HAP-1 (cell line): ENCODE measurements around the gene DNAJB6.

ENCODE experiments used
- DNase-seq, 2 experiments: peaks; one replicate each; pipeline ENCODE4 v3.0.0-alpha.2; 2016 to 2020; ENCODE audit warnings: low spot score in 2 of 2
- H3K27me3 ChIP-seq: fragments of 250-450 bp; sonication (Bioruptor Pico); 2 replicates; pipeline ENCODE4 v1.5.1; 2020; ENCODE audit warnings: low read depth, mild to moderate bottlenecking, moderate library complexity
- H3K36me3 ChIP-seq: fragments of 250-450 bp; sonication (Bioruptor Pico); replicated peaks from 2 replicates; pipeline ENCODE4 v1.5.1; 2020; ENCODE audit warnings: mild to moderate bottlenecking
- H3K4me1 ChIP-seq: fragments of 250-450 bp; sonication (Bioruptor Pico); 2 replicates; pipeline ENCODE4 v1.5.1; 2020; ENCODE audit warnings: mild to moderate bottlenecking
- H3K4me3 ChIP-seq: fragments of 250-450 bp; sonication (Bioruptor Pico); 2 replicates; pipeline ENCODE4 v1.5.1; 2020; ENCODE audit warnings: mild to moderate bottlenecking, moderate library complexity
- H3K9me3 ChIP-seq: fragments of 250-450 bp; sonication (Bioruptor Pico); 2 replicates; pipeline ENCODE4 v1.5.1; 2020; ENCODE audit warnings: mild to moderate bottlenecking, moderate library complexity
- in situ Hi-C: fragments of 300-500 bp; cut with MboI; formaldehyde crosslinking; loops from 3 replicates; pipeline ENCODE4 v1.14.3; 2020; ENCODE audit warnings: low sequenced_read_pairs, inconsistent platforms, mixed read lengths

DNAJB6 gene

DNA sequence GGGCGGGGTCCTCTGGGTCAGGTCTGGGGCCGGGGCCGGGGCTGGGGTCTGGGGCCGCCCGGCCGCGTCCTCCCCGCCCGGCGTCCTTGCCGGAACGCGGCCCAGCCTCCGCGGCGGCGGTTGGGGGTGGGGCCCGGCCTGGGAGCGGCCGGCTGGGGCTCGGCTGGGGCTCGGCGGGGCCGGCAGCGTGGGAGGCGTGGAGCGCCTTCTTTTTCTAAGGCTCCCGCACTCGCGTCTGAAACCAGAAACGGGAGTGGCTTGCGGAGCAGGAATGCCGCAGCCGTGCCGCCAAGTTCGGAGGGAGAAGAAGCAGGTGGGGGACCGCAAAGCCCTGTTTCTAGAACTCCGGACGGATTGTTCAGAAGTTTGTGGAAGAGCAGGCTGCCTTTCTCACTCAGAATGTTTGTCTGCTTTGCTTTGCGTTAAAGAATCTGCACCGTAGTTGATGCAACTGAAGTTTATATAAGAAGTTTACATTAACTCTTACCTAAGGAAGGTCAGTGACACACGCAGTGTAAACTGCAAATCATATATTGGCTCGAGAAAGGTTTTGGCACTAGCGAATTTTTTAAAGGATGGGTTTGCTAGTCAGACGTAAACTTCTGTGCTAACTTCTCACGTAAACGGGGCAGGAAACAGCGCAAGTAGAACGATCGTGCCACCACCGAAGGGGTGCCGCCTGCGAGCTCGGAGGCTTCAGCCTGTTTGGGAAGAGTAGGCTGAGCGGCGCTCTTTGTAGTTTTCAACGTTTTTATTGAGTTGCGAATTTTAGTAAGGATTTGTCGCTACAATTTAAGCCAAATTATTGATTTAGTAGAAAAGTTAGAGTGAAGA lies 729 bp downstream of the DNAJB6 start:
- Histone ChIP-seq H3K4me3 (peak overlapping the region; percentile 81), H3K9me3 (no peaks in the 10 kb centered on the region), H3K27me3 (no peaks in the 10 kb centered on the region), H3K36me3 (no peaks in the 10 kb centered on the region; the same call in 1 of the 2 replicates), H3K4me1 (peaks cover 13% of the 10 kb centered on the region)
- in situ Hi-C loops: no loop called here
- DNase-seq: peak; percentile 7 to 69

DNA sequence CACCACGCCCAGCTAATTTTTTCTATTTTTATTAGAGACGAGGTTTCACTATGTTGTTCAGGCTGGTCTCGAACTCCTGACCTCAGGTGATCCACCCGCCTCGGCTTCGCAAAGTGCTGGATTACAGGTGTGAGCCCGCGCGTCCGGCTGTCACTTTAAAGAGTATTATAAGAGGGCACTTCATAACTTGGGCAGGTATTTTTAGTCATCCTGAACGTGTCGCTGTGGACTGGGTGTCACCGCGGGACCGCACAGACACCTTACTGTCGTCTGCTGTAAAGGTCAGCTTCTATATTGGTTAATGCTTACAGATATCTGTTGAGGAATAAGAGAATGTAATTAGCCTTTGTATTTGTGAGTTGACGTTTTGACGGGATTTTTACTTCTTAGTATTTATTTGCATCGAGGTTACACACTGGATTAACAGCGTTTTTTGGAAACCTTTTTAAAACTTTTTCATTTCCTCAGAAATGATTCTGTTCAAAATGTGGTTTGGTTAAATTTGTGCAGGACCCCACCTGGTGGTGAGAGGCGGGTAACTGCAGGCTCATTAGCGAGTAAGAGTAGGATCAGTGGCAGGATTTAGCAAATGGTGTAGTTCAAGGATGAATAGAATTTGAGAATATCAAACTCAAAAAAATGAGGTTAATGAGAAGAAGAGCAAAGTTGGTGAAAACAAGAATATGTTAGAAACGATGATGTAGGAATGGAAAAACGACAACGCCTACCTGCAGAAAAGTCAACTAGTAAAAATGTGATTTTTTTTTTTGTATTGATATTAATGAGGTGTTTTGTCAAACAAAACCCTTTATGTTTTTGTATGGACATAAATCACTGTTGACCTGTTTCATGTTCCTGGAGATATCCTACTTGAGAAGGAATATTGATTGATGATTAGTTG lies 3.2 kb downstream of the DNAJB6 start:
- H3K4me3 ChIP-seq: no peak overlapping the region
- H3K4me1 ChIP-seq: peaks cover 13% of the 10 kb centered on the region
- in situ Hi-C loops: no loop called here

DNA sequence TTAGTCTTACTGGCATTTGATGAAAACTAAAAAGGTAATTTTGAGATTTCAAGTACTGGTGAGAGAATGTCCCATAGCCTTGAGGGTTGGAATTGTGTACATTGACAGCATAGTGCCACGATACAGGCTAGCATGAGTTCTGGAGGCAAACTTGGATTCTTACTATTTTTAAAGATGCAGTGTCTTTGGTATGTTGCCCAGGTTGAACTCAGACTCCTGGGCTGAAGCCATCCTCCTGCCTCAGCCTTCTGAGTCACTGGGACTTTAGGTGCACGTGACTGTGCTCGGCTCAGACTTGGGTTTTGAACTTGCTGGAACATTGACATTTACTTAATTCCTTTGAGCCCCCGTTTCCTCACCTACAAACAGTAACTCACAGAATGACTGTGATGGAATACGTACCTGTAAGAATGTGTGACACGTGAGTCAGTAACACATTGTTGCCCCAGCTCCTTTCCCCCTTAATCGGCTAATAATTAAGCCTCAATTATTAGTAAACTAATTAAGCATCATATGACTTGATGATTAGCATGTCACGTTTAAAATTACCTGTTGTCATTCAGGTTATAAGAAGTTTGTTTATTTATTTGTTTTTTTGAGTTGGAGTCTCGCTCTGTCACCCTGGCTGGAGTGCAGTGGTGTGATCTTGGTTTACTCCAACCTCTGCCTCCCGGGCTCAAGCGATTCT lies 10.6 kb downstream of the DNAJB6 start:
- H3K36me3 ChIP-seq: no peaks in the 10 kb centered on the region
- H3K9me3 ChIP-seq: no peaks in the 10 kb centered on the region
- in situ Hi-C loops: no loop called here
- H3K27me3 ChIP-seq: no peaks in the 10 kb centered on the region
- no peaks in the 10 kb centered on the region for H3K4me1 ChIP-seq
- H3K4me3 ChIP-seq: no peak overlapping the region
- no peak for DNase-seq

More for the DNA sequence above, 3.2 kb downstream of the DNAJB6 start:
- H3K36me3 ChIP-seq: no peaks in the 10 kb centered on the region; the same call in 1 of the 2 replicates
- no peaks in the 10 kb centered on the region for H3K9me3 ChIP-seq
- peak; percentile 57 to 78 for DNase-seq
- H3K27me3 ChIP-seq: no peaks in the 10 kb centered on the region

DNA sequence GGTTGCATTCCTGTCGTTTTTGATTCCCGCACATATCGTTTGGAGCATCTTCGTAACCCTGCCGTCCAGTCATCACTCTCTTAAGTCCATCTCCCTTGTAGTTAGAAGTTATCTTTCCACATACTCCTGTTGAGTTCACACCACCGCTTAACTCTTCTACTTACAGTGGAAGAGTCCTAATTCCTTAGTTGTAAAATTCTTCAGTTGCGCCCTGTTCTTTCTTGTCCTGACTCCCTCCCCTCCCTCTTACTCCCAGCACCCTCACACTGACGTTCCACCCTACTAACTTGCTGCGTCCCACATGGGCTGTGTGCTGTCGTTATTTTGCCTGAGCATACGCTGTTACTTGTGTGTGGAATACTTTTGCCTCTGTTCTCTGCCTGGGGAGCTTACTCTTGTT lies 11.7 kb downstream of the DNAJB6 start:
- no peaks in the 10 kb centered on the region for H3K4me1 ChIP-seq
- H3K27me3 ChIP-seq: no peaks in the 10 kb centered on the region
- no peaks in the 10 kb centered on the region for H3K36me3 ChIP-seq
- H3K9me3 ChIP-seq: no peaks in the 10 kb centered on the region
- DNase-seq: no peak
- H3K4me3 ChIP-seq: no peak overlapping the region
- in situ Hi-C loops: no loop called here

DNA sequence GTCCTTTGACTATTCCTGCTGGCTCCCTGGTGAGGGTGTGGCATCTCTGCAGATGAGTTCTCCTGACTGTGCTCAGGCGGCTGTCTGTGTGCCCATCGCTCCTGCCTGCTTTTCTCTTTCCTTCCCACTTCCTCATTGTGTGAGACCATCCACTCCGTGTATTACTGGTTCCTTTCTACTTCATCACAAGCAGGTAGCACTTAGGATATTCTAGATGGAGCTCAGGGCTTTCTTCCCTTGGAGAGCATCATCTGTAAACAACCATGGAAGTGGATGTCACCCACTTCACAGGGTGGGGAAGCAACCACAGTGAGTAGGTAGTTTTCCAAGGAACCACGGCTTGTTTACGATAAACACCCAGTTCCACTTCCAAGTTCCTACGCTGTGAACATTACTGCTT lies 15.7 kb downstream of the DNAJB6 start:
- 0 out of 2 replicates have a peak, but pooled peaks cover 2% of the 10 kb centered on the region for H3K36me3 ChIP-seq

DNA sequence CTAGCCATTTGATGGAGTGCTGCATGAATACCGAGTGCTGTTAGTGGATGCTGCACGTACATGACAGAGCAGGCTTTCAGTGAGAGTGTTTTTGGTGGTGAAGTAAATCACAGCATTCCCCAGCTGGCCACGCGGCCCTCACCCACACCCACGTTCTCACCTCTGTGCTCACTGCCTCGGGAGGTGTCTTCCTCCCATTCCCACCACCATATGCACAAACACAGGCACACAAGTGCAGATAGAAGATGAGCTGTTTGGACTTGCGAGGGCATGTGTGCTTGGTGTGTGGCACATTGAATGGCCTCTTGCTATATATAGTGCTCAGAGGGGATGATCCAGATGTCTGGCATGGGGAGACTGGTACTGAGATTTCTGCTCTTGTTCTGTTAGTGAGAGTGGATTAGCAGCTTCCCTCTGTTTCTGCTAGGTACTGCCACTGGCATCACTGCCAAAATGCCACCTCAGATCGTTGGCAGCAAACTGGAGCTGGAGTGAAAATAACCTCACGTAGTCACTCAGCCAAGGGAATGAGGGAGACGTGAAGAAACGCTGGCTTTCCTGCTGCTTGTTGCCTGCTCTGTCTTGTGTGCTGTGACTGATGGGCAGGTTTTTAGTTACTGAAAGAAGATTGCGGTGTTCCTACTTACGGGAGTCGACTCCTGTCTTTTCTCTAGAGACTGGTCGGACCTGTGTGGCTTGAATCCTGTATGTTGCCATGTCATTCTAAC lies 19.1 kb downstream of the DNAJB6 start:
- H3K9me3 ChIP-seq: no peaks in the 10 kb centered on the region
- no peak overlapping the region for H3K4me3 ChIP-seq
- H3K4me1 ChIP-seq: peaks cover 3% of the 10 kb centered on the region; the same call in 1 of the 2 replicates
- DNase-seq: no peak
- peaks cover 22% of the 10 kb centered on the region for H3K36me3 ChIP-seq
- H3K27me3 ChIP-seq: no peaks in the 10 kb centered on the region
- in situ Hi-C loops: no loop called here

More for the DNA sequence above, 15.7 kb downstream of the DNAJB6 start:
- Histone ChIP-seq H3K4me3 (no peak overlapping the region), H3K4me1 (peaks cover 3% of the 10 kb centered on the region; the same call in 1 of the 2 replicates), H3K9me3 (no peaks in the 10 kb centered on the region), H3K27me3 (no peaks in the 10 kb centered on the region)
- no peak for DNase-seq
- in situ Hi-C loops: no loop called here

DNA sequence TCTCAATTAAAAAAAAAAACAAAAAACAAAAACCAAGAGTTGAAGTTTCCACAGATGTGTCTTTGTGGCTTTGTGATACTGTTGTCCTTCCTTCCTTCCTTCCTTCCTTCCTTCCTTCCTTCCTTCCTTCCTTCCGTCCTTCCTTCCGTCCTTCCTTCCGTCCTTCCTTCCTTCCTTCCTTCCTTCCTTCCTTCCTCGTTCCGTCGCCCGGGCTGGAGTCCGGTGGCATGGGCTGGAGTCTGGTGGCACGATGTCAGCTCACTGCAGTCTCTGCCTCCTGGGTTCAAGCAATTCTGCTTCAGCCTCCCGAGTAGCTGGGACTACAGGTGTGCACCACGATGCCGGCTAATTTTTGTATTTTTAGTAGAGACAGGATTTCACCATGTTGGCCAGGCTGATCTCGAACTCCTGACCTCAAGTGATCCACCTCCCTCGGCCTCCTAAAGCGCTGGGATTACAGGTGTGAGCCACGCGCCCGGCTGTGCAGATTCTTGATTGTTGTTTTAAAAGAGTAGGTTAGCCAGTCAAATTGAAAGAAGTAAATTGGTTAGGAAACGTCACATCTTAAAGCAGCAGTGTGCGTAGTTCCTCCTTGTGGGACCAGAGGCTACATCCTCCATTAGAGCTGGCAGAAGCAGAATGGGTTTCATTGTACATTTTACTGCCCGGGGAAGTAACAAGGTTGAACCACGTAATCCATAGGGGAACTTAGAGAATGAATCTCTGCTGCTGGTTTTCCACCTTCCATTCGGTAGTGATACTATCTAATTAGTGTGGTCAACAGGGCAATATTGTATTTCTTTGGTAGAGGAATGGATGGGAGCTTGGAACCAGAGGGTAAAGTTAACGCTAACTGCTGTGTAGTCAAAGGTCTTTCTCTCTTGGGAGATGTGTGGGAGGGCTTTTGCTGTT lies 20.6 kb downstream of the DNAJB6 start:
- Histone ChIP-seq H3K27me3 (no peaks in the 10 kb centered on the region), H3K9me3 (no peaks in the 10 kb centered on the region), H3K4me3 (no peak overlapping the region), H3K4me1 (peaks cover 3% of the 10 kb centered on the region; the same call in 1 of the 2 replicates), H3K36me3 (peaks cover 35% of the 10 kb centered on the region)
- DNase-seq: no peak
- in situ Hi-C loops: no loop called here

DNA sequence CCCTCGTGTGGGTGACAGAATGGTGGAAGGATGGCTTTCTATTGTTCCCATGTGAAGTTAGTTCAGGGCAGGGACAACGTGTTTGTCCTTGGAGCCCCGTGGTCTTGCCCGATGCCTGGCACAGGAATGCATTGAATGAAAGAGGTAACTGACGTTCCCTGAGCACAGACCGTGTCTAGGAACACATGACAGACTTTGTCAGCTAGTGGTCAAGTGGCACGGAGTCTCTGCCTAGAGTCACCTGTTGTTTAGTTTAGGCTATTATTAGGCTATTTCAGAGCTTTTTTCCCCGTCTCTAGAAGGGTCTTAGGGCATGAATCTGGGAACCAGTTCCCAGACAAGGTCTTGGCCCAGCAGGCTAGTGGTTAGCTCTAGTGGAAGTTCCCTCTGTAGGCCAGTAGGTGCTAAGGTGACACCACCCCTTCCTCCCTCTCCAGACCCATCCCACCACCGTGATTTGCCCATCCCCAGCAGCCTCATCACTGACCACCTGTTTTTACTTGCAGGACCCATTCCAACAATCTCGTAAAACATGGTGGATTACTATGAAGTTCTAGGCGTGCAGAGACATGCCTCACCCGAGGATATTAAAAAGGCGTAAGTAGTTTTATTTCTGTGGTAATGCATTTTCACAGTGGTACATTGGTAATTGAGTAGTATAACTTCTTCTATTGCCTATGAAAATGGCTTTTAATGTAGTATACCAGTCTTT lies 21.4 kb downstream of the DNAJB6 start:
- Histone ChIP-seq H3K4me3 (no peak overlapping the region), H3K9me3 (no peaks in the 10 kb centered on the region), H3K27me3 (no peaks in the 10 kb centered on the region), H3K4me1 (peaks cover 3% of the 10 kb centered on the region; the same call in 1 of the 2 replicates), H3K36me3 (peaks cover 43% of the 10 kb centered on the region)
- in situ Hi-C loops: no loop called here
- DNase-seq: peak in 1 of 2 experiments; percentile 13

DNA sequence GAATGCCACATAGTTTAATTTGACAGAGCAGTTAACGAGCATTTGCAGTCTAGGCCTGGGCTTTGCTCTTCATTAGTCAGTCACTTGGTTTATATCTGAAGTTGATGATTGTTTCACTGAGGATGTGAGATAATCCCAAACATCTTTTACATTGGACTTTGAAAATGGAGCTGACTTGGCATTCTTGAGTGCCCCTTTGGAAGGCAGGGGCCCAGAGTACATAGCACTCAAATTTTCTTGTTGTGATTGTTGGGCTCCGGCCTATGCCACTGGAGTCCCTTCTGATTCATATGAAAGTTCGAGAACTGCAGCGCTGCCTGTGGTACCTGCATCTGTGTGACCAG lies 21.9 kb downstream of the DNAJB6 start:
- Histone ChIP-seq H3K9me3 (no peaks in the 10 kb centered on the region), H3K4me1 (peaks cover 3% of the 10 kb centered on the region; the same call in 1 of the 2 replicates), H3K27me3 (no peaks in the 10 kb centered on the region), H3K4me3 (no peak overlapping the region), H3K36me3 (peaks cover 49% of the 10 kb centered on the region)
- in situ Hi-C loops: no loop called here
- DNase-seq: no peak

DNA sequence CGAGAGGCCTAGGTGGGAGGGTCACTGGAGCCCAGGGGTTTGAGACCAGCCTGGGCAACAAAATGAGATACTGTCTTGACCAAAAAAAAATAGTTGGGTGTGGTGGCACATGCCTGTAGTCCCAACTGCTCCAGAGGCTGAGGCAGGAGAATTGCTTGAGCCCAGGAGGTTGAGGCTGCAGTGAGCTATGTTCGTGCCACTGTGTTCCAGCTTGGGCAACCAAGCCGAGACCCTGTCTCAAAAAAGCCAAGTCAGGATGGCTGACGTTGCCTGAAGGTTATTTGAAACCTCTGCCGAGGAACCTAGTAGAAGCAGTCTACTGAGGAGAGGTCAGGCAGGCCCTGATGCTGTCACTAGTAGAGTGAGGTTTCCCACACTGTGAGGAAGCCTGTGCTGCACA lies 22.8 kb downstream of the DNAJB6 start:
- H3K36me3 ChIP-seq: peaks cover 56% of the 10 kb centered on the region
- in situ Hi-C loops: no loop called here
- no peaks in the 10 kb centered on the region for H3K27me3 ChIP-seq
- no peak overlapping the region for H3K4me3 ChIP-seq
- no peaks in the 10 kb centered on the region for H3K9me3 ChIP-seq
- no peak for DNase-seq
- peaks cover 3% of the 10 kb centered on the region; the same call in 1 of the 2 replicates for H3K4me1 ChIP-seq

DNA sequence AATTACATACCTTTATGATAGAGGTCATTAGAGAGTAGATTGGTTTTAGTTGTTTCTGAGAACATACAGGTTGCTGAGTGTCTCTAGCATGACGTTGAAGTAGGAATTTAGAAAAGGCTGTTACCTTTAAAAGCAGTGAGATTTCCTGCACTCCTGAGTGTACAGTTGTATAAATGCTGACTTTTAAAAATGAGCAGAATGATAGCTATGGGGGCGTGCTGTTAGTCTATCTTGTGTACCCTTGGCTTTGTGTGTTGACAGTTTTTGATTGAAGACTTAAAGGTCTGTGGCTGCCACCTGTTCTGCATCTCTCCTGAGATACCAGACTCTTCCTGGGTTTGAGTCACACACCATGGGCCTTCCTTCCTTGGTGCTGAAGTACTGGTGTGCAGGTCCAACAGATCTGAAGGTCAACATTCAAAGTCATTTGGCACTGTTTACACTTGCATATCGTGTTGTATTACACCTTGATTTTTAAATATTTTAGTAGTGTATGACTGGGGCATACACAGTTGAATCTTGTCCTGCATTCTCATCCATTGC lies 23.8 kb downstream of the DNAJB6 start:
- no peak for DNase-seq
- peaks cover 65% of the 10 kb centered on the region for H3K36me3 ChIP-seq
- no peak overlapping the region for H3K4me3 ChIP-seq
- H3K4me1 ChIP-seq: peaks cover 3% of the 10 kb centered on the region; the same call in 1 of the 2 replicates
- no peaks in the 10 kb centered on the region for H3K9me3 ChIP-seq
- in situ Hi-C loops: no loop called here
- H3K27me3 ChIP-seq: no peaks in the 10 kb centered on the region
